Esophagus muscularis mucosa (tissue), 4 donors: Measurements from ENCODE around the gene ATP6V1B1. TPM values are rescaled to one million over a fixed set of nuclear protein-coding genes. Genes with fewer than 3 reads are reported as not detected.

Experiments
- DNase-seq: peaks from one replicate; pipeline ENCODE4 v3.0.0-alpha.2; 2017; ENCODE audit errors: extremely low spot score
- H3K27ac ChIP-seq, 4 donors: fragments of 200-600 bp; sonication (generic); replicated peaks in 1 of 4; 1 replicate in 3 of 4; 2 replicates in 1 of 4; pipeline ENCODE4 v1.5.1; 2016 to 2019; ENCODE audit warnings: mild to moderate bottlenecking in 1 of 4
- H3K27me3 ChIP-seq, 4 donors: fragments of 200-600 bp; sonication (generic); one replicate each; pipeline versions ENCODE4 v1.5.1 to v1.6.0; 2016 to 2019
- H3K36me3 ChIP-seq, 4 donors: fragments of 200-600 bp; sonication (generic); one replicate each; pipeline ENCODE4 v1.5.1; 2016 to 2019
- H3K4me1 ChIP-seq, 4 donors: fragments of 200-600 bp; sonication (generic); one replicate each; pipeline ENCODE4 v1.5.1; 2016 to 2019
- H3K4me3 ChIP-seq, 4 donors: fragments of 200-600 bp; sonication (generic); 1 replicate in 2 of 4; 2 replicates in 2 of 4; pipeline ENCODE4 v1.5.1; 2016 to 2019; ENCODE audit warnings: mild to moderate bottlenecking in 4 of 4, moderate library complexity in 1 of 4
- H3K9me3 ChIP-seq, 4 donors: fragments of 200-600 bp; sonication (generic); 1 replicate in 3 of 4; 2 replicates in 1 of 4; pipeline ENCODE4 v1.5.1; 2016 to 2019
- EP300 ChIP-seq: sonication (generic); formaldehyde crosslinking; IDR thresholded peaks from one replicate; pipeline ENCODE4 v1.6.1; 2017; ENCODE audit warnings: antibody characterized with exemption
- POLR2A ChIP-seq: fragments of 450-650 bp; IDR thresholded peaks from one replicate; pipeline ENCODE4 v1.6.1; 2017; ENCODE audit warnings: antibody characterized with exemption, moderate library complexity, mild to moderate bottlenecking, low read depth
- POLR2AphosphoS5 ChIP-seq, 2 donors: sonication (generic); formaldehyde crosslinking; IDR thresholded peaks; one replicate each; pipeline ENCODE4 v1.6.1; 2017; ENCODE audit warnings: antibody characterized with exemption in 2 of 2
- WGBS: methylation state at CpG from one replicate; pipeline ENCODE4 v1.1.5; 2018; 5-methylcytosine and 5-hydroxymethylcytosine counted together
- intact Hi-C: fragments of 100-400 bp; cut with DNase I; formaldehyde crosslinking; loops from one replicate; pipeline ENCODE4 v1.15.1; 2023
- total RNA-seq, 4 donors: library from RNA; depleted of rRNA; stranded (reverse); fragments of >200 nt; gene quantifications; one replicate each; pipeline versions ENCODE4 v1.1.0 to v1.2.1, GENCODE V29; 2016
- TF ChIP-seq, protein P1 (sequence below), 3 experiments: fragments of 200-600 bp in 2 of 3; fragments of 450-650 bp in 1 of 3; sonication (generic) in 2 of 3; IDR thresholded peaks; one replicate each; pipeline ENCODE4 v1.5.1; 2017 to 2019; ENCODE audit warnings: antibody characterized with exemption in 3 of 3, mild to moderate bottlenecking in 2 of 3, moderate library complexity in 1 of 3

Gene ATP6V1B1
- total RNA-seq, 4 donors from 2014 or later = 0.83 to 1.6 TPM; not detected in 2

GRCh38 chr2:70936165-70936978 lies 672 bp downstream of the ATP6V1B1 start:
- intact Hi-C loops = no loop called here
- peaks cover 0 to 81% (median 0%) of the 10 kb centered on the region in 4 donors for H3K27me3 ChIP-seq
- 88% methylated on average over 9 of the region's 10 CpGs for WGBS
- TF ChIP-seq EP300 (no peak), POLR2AphosphoS5 (IDR thresholded peaks at IDR 0.05) (no peak), POLR2A (no peak)
- TF ChIP-seq, protein P1, sequence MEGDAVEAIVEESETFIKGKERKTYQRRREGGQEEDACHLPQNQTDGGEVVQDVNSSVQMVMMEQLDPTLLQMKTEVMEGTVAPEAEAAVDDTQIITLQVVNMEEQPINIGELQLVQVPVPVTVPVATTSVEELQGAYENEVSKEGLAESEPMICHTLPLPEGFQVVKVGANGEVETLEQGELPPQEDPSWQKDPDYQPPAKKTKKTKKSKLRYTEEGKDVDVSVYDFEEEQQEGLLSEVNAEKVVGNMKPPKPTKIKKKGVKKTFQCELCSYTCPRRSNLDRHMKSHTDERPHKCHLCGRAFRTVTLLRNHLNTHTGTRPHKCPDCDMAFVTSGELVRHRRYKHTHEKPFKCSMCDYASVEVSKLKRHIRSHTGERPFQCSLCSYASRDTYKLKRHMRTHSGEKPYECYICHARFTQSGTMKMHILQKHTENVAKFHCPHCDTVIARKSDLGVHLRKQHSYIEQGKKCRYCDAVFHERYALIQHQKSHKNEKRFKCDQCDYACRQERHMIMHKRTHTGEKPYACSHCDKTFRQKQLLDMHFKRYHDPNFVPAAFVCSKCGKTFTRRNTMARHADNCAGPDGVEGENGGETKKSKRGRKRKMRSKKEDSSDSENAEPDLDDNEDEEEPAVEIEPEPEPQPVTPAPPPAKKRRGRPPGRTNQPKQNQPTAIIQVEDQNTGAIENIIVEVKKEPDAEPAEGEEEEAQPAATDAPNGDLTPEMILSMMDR (IDR thresholded peaks at IDR 0.05) = no peak
- H3K9me3 ChIP-seq = no peaks in the 10 kb centered on the region
- H3K36me3 ChIP-seq = no peaks in the 10 kb centered on the region
- no peak for DNase-seq
- H3K27ac ChIP-seq = no peak overlapping the region
- H3K4me3 ChIP-seq = no peak overlapping the region
- no peaks in the 10 kb centered on the region for H3K4me1 ChIP-seq

DNA sequence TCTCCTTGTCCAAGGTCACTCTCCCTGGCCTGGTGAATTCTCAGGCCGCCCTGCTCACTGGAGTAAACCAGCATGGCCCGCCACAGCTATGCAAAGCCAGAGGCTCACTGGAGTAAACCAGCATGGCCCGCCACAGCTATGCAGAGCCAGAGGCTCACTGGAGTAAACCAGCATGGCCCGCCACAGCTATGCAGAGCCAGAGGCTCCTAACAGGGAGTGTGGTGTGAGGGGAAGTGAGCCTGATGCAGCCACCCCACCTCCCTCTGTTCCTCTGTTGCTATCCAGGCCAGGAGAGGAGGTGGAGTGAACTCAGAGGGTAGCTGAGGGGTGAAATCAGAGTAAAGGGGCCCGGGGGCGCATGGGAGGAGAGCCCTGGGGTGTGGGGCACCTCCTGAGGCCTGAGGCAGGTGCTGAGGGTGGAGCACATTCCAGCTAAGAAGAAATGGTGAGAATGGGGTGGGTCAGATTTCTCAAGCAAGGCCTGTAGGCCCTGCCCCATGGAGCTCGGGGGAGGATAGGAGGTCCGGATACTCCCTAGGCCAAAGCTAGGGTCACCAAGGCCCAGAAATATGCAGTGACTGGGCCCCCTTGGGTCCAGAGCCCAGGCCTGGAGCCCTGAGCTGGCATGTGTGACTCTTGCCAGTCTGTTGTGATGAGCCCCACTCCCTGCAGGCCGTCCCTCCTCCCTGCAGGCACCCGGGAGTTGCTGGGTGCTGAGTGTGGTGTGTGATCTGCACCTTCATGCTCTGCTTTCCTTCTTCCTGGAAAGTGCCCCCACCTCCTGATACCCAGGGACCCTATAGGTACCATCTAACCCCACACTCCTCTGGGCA lies 1.5 kb downstream of the ATP6V1B1 start:
- Histone ChIP-seq H3K36me3 (no peaks in the 10 kb centered on the region), H3K4me1 (no peaks in the 10 kb centered on the region), H3K27ac (no peak overlapping the region), H3K27me3 (peaks cover 0 to 73% (median 0%) of the 10 kb centered on the region in 4 donors), H3K4me3 (no peak overlapping the region), H3K9me3 (no peaks in the 10 kb centered on the region)
- DNase-seq = no peak
- 64% methylated on average over 8 of the region's 10 CpGs for WGBS
- intact Hi-C loops = no loop called here
- TF ChIP-seq POLR2AphosphoS5 (IDR thresholded peaks at IDR 0.05) (no peak), POLR2A (no peak), EP300 (no peak)
- TF ChIP-seq, protein P1 (IDR thresholded peaks at IDR 0.05) = no peak

- WGBS = 65% methylated on average over 8 of the region's 10 CpGs
- no peaks in the 10 kb centered on the region for H3K9me3 ChIP-seq
- H3K27me3 ChIP-seq = peaks cover 0 to 64% (median 0%) of the 10 kb centered on the region in 4 donors
- TF ChIP-seq EP300 (no peak), POLR2AphosphoS5 (IDR thresholded peaks at IDR 0.05) (no peak), POLR2A (no peak)
- TF ChIP-seq, protein P1 (IDR thresholded peaks at IDR 0.05) = no peak
- no peak overlapping the region for H3K27ac ChIP-seq
- H3K4me1 ChIP-seq = no peaks in the 10 kb centered on the region
- no peak overlapping the region for H3K4me3 ChIP-seq
- intact Hi-C loops = no loop called here
- DNase-seq = no peak
- H3K36me3 ChIP-seq = no peaks in the 10 kb centered on the region
Measured at GRCh38 chr2:70937866-70938585, 2.3 kb downstream of the ATP6V1B1 start.

DNA sequence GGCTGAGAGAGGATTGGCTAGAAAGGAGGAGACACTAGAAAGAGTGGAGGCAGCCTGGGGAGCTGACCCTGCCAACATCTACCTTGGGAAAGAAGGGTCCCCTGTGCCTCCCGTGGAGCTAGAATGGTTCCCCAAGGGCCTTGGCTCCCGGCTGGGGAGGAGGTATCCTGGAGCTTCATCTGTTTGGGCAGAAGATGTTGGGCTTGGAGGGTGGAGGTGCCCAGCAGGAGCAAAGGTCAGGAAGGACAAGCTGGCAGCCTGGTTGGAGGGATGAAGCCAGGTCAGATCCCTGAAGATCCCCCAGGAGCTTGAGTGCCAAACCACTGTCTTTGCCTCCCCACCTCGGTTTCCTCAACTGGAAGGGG lies 2.9 kb downstream of the ATP6V1B1 start:
- no peak overlapping the region for H3K4me3 ChIP-seq
- peaks cover 0 to 59% (median 0%) of the 10 kb centered on the region in 4 donors for H3K27me3 ChIP-seq
- no peaks in the 10 kb centered on the region for H3K4me1 ChIP-seq
- intact Hi-C loops = no loop called here
- no peak for TF ChIP-seq EP300
- no peak for TF ChIP-seq POLR2AphosphoS5 (IDR thresholded peaks at IDR 0.05)
- TF ChIP-seq POLR2A = no peak
- TF ChIP-seq, protein P1 (IDR thresholded peaks at IDR 0.05) = no peak
- no peak overlapping the region for H3K27ac ChIP-seq
- DNase-seq = no peak
- 72% methylated on average over 3 of the region's 3 CpGs for WGBS
- H3K36me3 ChIP-seq = no peaks in the 10 kb centered on the region
- H3K9me3 ChIP-seq = no peaks in the 10 kb centered on the region
